GM18498 (cell line): ENCODE results near the gene LMAN1.
A peak's percentile ranks its signal among the peaks of the same experiment; 100 is the strongest.

Experiments
- ATAC-seq: cut with Tn5 transposase; IDR thresholded peaks from one replicate; pipeline ENCODE4 v1.9.1; 2021; ENCODE audit warnings: mild to moderate bottlenecking, moderate library complexity; ENCODE audit not compliant: unreplicated experiment

The LMAN1 gene, protein sequence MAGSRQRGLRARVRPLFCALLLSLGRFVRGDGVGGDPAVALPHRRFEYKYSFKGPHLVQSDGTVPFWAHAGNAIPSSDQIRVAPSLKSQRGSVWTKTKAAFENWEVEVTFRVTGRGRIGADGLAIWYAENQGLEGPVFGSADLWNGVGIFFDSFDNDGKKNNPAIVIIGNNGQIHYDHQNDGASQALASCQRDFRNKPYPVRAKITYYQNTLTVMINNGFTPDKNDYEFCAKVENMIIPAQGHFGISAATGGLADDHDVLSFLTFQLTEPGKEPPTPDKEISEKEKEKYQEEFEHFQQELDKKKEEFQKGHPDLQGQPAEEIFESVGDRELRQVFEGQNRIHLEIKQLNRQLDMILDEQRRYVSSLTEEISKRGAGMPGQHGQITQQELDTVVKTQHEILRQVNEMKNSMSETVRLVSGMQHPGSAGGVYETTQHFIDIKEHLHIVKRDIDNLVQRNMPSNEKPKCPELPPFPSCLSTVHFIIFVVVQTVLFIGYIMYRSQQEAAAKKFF

DNA sequence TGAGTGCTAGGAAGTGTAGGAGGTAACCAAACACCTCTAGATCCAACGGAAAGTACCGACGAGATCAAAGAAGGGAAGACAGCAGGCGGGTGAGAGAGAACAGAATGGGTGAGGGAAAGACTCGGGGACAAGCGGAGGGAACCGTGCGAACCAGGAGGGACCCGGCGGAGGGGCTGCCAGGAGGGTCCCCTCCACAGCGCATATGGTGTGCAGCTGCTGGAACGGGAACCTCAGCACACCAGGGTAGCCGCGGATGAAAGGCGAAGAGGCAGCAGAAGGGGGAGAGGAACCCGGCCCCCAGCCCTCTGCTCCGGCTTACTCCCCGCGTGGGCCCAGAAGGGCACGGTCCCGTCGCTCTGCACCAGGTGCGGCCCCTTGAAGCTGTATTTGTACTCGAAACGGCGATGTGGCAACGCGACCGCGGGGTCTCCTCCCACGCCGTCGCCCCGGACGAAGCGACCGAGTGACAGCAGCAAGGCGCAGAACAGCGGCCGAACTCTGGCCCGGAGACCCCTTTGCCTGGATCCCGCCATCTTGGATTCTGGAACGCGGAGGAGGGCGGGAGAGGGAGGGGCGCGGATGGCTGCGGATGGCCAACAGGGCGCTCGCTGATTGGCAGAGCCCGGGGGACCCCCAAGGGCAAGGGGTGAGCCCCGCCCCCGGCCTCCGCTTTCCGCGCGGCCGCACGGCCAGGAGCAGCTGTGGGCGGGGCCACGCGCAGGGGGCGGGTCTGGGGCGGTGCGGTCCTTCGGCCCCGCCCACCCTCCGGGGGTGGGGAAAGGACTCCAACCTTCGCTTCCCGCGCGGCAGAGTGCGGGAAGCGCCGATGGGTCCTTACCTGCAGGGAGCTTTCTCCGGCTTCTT, at the start of gene LMAN1:
TSS of gene LMAN1 (minus strand) at position 554 of the 864 bp plus-strand sequence. CDS start at position 533, 21 bp downstream.
- peak; percentile 97 for ATAC-seq

DNA sequence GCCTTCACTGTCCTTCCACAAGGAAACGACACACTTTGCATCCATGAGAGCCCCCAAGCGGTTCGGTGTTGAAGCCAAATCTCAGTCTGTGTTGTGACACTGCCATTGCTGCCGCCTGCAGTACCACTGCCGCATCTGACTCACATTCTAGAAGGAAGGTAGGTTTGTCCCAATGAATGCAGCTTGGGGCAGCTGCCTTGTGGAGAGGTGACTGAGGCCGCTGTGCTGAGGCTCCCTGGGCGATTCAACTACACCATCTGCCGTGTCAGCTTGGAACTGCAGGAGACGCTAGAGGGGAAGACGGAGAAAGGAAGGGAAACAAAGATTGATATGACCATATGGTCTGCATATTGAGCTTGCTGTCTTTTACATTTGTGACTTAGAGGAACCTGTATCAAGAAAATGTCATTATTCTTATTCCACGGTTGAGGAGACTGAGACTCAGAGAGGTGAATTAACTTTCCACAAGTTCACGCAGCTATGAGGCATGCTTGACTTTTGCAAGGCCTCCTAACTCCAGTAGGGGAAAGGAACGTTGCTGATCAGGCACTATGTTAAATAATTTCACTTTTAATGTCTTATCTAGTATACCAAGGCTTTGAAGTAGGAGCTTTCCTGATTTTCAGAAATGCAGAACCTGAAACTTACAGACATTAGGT, 43.5 kb upstream of the LMAN1 start:
- ATAC-seq: peak; percentile 99

DNA sequence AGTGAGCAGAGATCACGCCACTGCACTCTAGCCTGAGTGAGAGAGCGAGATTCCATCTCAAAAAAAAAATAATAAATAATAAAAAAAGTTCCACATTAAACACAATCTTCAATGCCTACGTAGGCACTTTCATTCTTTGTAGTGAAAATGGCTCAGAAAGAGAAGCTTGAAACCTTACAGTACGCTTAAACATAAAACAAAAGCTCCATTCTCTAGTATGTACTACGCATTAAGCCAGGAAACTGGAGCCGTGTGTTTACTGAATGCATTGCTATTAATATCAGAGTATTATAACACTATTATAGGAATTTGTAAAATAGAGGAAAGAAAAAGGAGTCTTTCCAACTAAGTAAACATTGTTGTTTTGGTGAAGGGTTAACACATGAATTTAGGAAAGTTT, 41.3 kb upstream of the LMAN1 start:
- ATAC-seq: no peak

DNA sequence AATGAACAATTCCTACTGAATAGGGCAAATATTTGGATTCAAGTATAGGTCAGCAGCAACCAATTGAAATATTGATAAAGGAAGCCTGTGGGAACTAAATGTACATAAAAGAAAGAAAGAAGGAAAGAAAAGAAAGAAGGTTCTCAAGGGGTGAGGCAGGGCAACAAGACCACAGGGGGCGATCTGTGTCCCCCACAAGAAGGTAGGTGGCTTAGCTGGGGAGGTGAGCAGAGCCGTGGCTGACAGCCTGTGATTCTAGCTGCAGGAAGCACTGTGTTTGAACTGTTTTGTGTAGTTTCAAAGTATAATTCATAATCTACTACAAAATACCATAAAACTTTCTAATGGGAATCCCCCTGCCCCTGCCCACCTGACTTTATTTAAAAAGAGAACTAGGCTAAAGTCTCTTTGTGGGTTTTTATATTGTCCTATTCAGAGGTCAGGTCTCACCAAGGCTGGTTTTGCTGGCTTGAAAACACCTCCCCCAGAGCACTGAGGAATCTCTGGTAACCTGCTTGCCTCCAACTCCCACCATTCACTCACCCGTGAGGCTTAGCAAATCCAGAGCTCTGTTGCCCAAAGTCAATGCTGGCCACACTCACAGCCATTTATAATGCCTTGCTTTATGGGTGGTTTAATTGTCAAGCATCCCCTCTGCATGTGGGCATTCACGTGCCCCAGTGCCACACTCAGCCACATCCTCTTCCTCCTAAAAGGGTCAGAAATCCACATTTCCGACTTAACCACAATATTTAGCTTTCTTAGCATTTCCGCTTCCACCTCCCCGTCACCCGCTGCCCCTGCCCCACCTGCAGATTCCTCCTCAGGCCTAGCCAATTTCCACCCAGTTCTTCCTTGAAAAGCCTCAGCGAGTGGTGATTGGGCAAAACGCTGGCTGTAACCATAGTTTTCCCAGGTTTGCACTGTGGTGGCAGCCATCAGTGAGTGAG, 36.4 kb upstream of the LMAN1 start:
- no peak for ATAC-seq

DNA sequence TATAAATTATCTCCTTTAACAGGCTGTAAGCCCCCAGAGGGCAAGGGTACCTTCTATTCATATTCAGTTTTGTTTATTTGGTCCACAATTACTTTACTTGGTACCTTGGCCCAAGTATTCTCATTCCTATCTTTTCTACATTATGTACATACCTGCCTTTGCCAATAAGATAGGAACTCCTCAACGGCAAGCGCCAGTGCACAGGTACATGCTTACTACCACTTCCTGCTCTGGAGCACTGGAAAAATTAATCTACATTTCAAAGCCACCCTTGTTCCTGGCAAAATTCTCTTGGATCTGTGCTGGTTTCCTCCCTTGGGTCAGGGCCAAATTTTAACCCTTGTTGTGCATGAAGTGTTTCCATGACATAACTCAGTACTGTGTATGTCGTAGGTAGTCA, 34.3 kb upstream of the LMAN1 start:
- no peak for ATAC-seq

DNA sequence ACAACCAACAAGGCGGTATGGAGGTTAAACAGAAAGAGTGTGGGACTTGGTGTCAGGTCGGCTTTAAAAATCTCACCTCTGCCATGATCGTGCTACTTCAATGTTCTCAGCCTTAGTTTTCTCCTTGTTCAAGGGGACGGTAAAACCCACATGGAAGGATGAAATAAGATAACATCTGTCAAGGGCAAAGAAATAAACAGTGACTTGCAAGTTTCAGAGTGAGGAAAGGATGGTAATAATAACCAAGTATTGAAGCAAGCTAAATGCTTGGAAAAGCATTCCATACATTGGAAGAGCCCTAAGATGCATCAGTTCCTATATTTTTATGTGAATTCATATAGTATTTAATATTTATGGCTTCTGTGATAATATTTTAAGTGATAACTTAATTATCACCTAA, 29.8 kb upstream of the LMAN1 start:
- no peak for ATAC-seq

DNA sequence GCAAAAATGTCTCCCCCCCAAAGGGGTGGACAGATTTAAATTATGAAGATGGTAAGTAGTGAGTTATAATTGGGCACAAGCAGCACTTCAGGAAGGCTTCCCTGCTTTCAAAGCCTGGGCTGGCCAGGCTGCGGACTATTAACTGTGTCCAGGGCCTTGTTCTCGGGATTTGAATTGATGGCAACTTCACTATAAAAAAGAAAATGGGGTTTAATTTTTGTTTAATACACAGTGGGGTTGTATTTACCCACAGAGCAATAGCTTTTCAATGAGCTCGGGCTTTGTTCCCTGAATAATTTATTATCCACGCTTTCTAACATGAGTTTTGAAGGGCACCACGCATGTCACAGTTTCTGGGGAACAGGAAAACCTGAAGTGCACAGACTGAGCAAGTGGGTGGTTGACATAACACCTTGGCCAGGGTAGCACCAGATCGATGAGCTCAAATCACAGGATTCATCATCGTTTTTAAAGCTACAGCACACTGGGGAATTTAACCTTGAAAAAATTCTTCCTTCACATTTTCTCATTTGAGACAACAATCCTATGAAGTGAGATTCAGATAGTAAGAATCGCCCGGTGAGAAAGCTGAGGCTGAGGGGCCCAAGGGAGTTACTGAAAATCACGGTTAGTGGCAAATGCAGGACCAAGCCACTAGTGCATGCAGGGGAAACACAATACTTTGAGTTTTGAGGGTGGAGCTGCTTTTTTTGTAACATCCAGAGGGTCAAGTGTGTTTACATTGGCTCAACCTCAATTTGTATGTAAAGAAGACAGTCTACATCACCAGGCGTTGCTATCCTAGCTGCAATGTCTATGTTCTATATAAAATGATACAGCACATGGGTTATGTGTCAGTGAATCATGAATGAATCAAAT, 28.9 kb upstream of the LMAN1 start:
- no peak for ATAC-seq

DNA sequence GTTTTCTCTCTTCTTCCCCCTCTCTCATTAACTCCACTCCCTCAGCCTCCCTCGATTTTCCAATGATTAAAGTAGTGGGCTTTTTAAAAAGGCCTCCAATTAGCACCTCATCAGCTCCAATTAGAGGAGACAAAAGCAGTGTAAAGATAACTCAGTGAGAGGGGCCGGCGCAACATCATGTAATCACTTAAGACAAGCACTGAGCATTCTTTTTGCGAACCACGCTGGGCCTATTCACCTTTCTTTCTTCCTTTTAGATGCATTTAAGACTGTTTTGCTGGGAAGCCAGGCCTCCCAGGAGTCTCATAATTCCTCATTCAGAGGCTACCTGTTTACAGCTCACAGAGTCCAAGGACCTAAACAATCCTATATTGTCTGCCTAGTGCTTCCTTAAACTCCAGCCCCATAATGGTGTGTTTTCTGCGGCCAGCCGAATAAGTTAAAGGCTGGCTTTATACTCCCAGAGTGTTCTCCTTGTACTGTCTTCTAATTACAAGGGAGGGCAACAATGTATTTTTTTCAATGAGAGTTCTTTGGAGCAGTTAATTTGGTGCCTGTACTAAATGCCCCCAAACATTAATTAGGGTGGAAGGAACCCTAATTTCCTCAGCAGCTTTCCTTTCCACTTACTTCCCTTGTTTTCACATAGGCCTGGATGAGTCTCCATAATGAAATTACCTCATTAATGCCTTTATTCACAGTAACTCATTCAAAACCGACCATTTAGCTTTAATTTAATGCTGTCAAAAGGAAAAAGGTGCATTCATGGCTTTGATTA, 28.0 kb upstream of the LMAN1 start:
- ATAC-seq: no peak

DNA sequence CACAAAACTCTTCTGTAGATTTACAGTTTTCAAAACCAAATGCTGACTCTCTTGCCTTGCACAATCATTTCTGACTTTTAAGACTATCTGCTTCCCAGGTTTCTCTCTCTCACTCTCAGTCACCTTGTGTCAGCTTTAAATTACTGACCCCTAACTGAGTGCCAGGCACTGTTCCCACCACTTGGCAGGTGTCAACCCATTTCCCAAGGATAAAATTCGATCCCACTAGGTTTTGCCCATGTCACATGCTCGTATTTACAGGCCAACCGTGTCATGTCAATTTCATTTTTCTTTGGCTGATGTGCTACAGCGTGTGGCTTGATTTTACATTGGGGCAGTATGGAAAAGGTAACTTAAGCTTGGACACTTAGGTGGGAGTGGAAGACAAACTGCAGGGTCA, 26.1 kb upstream of the LMAN1 start:
- no peak for ATAC-seq

DNA sequence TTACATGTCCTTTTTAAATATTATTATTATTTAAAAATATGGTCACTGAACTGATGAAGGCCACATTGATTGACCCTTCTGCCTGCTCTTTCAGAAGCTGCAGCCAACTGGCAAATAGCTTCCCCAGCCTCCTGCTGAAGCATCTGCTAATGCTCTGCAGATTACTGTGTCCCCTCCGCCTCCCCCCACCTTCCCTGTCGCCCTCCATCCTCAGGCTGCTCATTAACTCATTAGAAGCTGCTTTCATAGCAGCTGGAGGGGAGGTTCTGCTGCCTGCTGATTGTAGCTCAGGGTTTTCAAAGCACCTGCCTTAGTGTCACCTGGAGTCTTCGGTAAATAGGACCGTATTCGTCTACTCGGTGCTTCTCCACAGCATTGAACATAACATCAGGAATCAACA, 24.8 kb upstream of the LMAN1 start:
- ATAC-seq: no peak

DNA sequence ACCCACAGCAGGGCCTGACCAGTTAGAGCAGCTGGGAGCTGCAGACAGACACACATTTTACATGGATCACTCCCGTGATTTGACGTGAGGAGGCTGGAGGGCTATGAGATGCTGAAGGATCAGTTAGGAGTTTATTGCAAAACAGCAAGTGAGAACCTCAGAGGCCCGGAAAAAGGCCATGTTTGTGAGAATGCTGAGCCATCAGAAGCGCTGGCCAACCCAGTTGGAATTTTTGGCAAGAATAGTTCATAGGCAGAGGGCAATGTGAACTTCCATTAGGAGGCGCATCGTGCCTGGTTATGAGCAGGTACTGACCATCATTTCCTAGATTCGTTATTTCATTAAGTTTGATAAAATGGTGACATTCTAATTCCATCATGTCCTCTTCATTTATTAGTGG, 23.3 kb upstream of the LMAN1 start:
- no peak for ATAC-seq

DNA sequence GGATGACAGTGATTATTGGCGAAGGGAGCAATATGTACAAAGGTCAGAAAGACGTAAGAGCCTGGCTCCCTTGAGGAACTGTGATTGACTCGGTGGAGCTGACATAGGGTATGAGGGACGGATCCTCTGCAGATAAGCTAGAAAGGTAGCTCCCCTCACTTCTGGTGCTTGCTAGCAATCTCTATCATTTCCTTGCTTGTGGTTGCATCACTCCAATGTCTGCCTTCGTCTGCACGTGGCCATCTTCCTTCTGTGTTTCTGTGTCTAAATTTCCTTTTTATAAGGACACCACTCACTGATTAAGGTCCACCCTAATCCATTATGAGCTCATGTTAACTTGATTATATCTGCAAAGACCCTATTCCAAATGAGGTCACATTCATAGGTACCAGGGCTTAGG, 22.9 kb upstream of the LMAN1 start:
- no peak for ATAC-seq

DNA sequence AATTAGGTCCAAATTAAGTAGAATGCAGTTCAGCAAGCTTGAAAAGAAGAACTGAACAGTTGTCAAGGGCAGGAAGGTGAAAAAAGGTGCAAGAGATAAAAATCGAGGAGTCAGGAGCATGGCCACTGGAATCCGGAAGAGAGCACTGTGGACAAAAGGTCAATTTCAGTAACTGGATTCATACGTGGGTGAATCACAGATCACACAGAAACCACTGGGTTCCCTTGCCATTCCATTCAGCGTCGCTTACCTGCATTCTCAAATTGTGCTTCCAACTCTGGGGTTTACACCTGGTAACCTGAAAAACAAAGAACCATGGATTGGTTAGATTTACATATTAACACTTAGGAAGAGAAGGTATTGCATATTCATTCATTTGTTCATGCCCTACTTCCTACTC, 21.6 kb upstream of the LMAN1 start:
- no peak for ATAC-seq

DNA sequence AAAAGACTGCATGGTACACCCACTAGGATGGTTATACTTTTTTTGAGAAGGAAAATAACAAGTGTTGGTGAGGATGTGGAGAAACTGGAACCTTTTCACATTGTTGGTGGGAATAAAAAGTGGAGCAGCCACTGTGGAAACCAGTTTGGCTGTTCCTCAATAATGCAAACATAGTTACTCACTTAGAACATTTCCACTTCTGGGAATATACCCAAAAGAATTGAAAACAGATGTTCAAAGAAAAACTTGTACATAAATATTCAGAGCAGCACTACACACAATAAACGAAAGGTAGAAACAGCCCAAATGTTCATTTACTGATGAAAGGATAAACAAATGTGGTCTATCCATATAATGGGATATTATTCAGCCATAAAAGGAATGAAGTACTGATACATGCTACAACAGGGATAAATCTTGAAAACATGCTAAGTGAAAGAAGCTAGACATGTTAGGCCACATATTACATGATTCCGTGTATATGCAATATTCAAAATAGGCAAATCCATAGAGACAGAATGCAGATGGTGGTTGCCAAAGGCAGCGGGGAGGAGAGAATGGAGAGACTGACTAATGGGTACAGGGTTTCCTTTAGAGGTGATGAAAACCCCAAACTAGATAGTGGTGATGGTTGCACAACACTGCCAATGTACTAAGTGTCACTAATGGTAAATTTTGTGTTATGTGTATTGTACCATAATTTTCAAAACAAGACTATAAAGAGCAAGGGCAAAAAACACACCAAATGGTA, 20.9 kb upstream of the LMAN1 start:
- no peak for ATAC-seq

DNA sequence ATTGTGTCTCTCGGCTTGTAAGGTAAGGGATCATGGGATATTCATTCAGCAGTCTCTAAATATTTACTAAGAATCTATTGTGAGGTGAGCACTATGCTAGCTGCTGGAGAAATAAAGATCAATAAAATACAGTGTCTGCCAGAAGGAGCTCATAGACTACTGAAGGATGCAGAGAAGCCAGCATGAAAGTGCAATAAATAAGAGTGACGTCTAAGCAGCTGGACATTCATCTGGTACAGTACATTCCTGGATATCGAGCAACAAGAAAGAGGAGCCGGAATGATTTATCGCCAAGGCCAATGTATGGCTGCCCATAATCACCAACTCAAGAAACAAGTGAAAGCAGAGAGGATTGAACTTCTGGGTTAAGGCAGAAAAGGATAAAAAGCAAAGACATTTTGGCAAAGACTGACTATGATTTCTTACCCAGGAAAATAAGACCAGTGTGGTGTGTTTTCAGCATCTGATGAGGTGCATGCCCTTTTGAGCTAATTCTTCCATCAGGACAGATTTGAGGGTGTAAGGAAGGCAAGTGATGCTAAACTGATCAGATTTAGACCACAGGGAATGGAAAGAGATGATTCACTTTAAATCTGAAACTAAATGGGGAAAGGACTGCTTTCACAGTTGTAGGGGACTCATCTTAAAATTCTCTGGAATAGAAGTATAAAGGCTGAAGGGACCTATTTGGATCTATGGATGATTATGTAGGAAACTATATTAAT, 18.7 kb upstream of the LMAN1 start:
- ATAC-seq: no peak

DNA sequence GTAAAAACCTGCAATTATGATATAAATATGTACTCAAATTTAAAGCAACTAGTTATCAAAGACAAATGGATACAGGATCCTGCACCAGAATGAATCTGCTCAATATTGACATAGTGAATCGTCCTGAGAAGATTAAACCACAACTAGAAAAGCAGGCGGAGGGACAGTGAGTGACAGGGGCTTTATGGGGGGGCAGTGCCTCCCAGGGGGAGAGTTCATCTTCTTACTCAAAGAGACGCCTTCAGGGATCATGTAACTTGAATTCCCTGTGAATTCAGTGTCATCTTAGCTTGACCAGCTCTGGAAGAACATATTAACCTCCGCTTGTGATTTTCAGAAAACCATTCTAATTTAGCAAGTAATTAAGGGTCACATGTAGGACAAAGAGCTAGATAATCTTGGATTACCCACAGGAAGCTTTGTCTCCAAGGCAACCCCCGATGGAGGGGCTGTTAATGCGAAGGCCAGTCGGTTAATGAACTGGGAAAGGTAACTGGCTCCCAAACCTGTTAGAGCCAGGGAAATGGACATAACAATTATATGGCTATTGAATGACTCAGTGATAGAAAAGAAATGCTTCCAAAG, 17.4 kb upstream of the LMAN1 start:
- ATAC-seq: no peak

DNA sequence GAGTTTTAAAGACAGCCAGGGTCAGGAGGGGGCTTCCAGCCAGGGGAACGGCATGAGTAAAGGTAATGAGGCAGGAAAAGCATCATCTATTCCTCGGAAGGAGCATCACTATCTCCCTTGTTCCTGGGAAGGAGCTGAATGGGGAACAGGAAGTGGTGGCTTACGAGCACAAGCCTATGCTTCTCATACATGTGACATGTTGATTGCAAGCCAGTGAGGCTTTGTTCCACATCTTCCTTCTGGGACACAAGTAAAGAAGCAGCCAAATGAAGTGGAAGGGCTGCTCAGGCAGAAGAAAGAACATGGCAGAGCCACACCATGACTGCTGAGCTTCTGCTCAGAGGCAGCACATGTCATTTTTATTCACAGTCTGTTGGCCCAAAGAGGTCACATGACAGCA, 15.1 kb upstream of the LMAN1 start:
- ATAC-seq: no peak
